ENCODE measurements around the gene STXBP1. TPM values are rescaled to one million over a fixed set of nuclear protein-coding genes. Genes with fewer than 3 reads are reported as not detected.
A peak's percentile ranks its signal among the peaks of the same experiment; 100 is the strongest.

Gene STXBP1
- total and polyA plus RNA-seq, 9 of the 15 experiments (the other 6 are each of a cell fraction or from before 2014, with no cell fraction given): 4.6 to 35.1 (median 9.7) TPM

DNA sequence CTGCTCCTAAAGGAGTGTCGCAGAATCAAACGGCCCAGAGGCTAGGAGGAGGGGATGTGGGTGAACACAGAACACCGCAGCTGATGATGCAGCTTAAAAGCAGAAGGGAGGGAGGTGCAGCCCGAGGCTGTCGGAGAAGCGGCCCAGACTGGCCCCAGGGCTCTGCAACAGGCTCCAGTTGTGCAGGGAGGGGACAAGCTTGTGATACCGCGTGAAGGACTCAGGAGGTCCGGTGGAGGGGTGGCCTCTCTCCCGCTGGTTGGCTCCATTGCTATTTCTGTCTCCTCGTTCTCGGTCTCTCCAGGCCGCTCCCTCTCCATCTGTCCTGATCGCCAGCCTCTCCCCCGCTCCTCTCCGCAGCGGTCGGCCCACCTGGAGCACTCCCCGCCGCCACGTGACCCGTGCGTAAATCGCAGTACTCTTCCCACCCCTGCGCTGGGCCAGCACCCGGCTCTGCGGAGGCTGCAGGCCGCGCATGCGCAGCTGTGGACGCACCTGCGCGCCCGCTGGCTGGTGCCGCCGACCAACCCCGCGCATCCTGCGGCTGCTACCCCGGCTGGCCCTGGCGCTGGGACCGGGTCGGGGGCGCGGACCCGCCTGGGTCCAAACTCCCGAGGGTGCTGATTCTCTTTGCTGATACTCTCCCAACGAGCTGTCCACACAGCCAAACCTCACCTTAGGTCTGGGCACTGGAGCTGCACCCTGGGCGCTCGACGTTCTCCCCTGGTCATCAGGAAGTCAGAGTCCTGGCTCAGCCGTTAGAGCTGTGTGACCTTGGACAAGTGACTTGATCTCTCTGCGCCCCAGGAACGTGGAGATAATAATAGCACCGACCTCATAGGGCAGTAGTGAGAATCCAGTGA lies 3.7 kb upstream of the STXBP1 start (continued):
- TF ChIP-seq DIDO1 (tag; IDR thresholded peaks at IDR 0.05; ENCODE audit: low read depth) (no peak), ZFP36 (IDR thresholded peaks at IDR 0.05; ENCODE audit: low read depth, low read length, partially characterized antibody) (peak; percentile 57), MYC (IDR thresholded peaks at IDR 0.05; ENCODE audit: low read depth, low read length) (peak; percentile 44; the same call in 1 of the 2 replicates), MYC (CRISPR knock-in tag; IDR thresholded peaks at IDR 0.05; ENCODE audit: borderline replicate concordance, low read depth) (no peak), C11orf30 (IDR thresholded peaks at IDR 0.05; ENCODE audit: low read depth) (no peak), CREM (IDR thresholded peaks at IDR 0.05; ENCODE audit: low read depth) (peak; percentile 30; the same call in 1 of the 2 replicates), HMGN3 (IDR thresholded peaks at IDR 0.05; ENCODE audit: borderline replicate concordance, extremely low read depth, insufficient read length, low read depth, low read length) (peak; percentile 56), SMARCB1 (IDR thresholded peaks at IDR 0.05; ENCODE audit: insufficient read length, low read depth) (no peak), ZNF316 (IDR thresholded peaks at IDR 0.05) (0 out of 2 replicates have a peak, but pooled peaks have one; percentile 25), KDM1A (IDR thresholded peaks at IDR 0.05) (0 out of 4 replicates have a peak, but pooled peaks of 1 of the 2 experiments have one; percentile 31), CHD4 (IDR thresholded peaks at IDR 0.05; ENCODE audit: insufficient read depth, insufficient replicate concordance, low read depth, low read length, poor library complexity, severe bottlenecking) (no peak), ZNF551 (CRISPR knock-in tag; IDR thresholded peaks at IDR 0.05) (no peak), HSF4 (CRISPR knock-in tag; IDR thresholded peaks at IDR 0.05; ENCODE audit: borderline replicate concordance) (no peak), CBX3 (IDR thresholded peaks at IDR 0.05; ENCODE audit: borderline replicate concordance in 1 of 2, low read length in 2 of 2) (no peak), BHLHE40 (IDR thresholded peaks at IDR 0.05; ENCODE audit: low read length) (peak; percentile 67; the same call in 1 of the 2 replicates), POLR3A (IDR thresholded peaks at IDR 0.05; ENCODE audit: borderline replicate concordance, extremely low read depth, insufficient read depth, insufficient read length) (no peak)
- TF ChIP-seq, protein P1, sequence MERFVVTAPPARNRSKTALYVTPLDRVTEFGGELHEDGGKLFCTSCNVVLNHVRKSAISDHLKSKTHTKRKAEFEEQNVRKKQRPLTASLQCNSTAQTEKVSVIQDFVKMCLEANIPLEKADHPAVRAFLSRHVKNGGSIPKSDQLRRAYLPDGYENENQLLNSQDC (CRISPR knock-in tag; IDR thresholded peaks at IDR 0.05): no peak
- TF ChIP-seq, protein P2, sequence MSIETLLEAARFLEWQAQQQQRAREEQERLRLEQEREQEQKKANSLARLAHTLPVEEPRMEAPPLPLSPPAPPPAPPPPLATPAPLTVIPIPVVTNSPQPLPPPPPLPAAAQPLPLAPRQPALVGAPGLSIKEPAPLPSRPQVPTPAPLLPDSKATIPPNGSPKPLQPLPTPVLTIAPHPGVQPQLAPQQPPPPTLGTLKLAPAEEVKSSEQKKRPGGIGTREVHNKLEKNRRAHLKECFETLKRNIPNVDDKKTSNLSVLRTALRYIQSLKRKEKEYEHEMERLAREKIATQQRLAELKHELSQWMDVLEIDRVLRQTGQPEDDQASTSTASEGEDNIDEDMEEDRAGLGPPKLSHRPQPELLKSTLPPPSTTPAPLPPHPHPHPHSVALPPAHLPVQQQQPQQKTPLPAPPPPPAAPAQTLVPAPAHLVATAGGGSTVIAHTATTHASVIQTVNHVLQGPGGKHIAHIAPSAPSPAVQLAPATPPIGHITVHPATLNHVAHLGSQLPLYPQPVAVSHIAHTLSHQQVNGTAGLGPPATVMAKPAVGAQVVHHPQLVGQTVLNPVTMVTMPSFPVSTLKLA (conservative IDR thresholded peaks at IDR 0.05): peak in 1 of 2 experiments; percentile 37; a peak in 2 of 4 replicates
- TF ChIP-seq, protein P3, sequence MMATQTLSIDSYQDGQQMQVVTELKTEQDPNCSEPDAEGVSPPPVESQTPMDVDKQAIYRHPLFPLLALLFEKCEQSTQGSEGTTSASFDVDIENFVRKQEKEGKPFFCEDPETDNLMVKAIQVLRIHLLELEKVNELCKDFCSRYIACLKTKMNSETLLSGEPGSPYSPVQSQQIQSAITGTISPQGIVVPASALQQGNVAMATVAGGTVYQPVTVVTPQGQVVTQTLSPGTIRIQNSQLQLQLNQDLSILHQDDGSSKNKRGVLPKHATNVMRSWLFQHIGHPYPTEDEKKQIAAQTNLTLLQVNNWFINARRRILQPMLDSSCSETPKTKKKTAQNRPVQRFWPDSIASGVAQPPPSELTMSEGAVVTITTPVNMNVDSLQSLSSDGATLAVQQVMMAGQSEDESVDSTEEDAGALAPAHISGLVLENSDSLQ (IDR thresholded peaks at IDR 0.05): 0 out of 2 replicates have a peak, but pooled peaks have one; percentile 14

All from K562 (cell line).